ENCODE measurements around the gene TMEM26.

Gene TMEM26

GRCh38 chr10:61452655-61453641, at the start of gene TMEM26:
TSS of gene TMEM26 (minus strand) at chr10:61453381. CDS start at chr10:61453081, 300 bp downstream.
- no peak for DNase-seq

GRCh38 chr10:61500460-61500859, 47.3 kb upstream of the TMEM26 start:
- DNase-seq, result no peak

- DNase-seq, result no peak
Measured at GRCh38 chr10:61492364-61492995, 39.3 kb upstream of the TMEM26 start.

- DNase-seq, result no peak
Measured at GRCh38 chr10:61487506-61487905, 34.3 kb upstream of the TMEM26 start.

- no peak for DNase-seq
Measured at GRCh38 chr10:61486738-61487396, 33.7 kb upstream of the TMEM26 start.

- DNase-seq, result no peak
Measured at GRCh38 chr10:61486251-61486650, 33.1 kb upstream of the TMEM26 start.

GRCh38 chr10:61481597-61481996, 28.4 kb upstream of the TMEM26 start:
- no peak for DNase-seq

- no peak for DNase-seq
Measured at GRCh38 chr10:61480208-61480607, 27.0 kb upstream of the TMEM26 start.

- no peak for DNase-seq
Measured at GRCh38 chr10:61478621-61479312, 25.6 kb upstream of the TMEM26 start.

GRCh38 chr10:61477451-61477850, 24.3 kb upstream of the TMEM26 start:
- DNase-seq, result no peak

- DNase-seq, result no peak
Measured at GRCh38 chr10:61476529-61476928, 23.3 kb upstream of the TMEM26 start.

GRCh38 chr10:61475449-61475873, 22.3 kb upstream of the TMEM26 start:
- DNase-seq, result no peak

GRCh38 chr10:61472090-61472674, 19.0 kb upstream of the TMEM26 start:
- DNase-seq, result no peak

- no peak for DNase-seq
Measured at GRCh38 chr10:61471491-61471890, 18.3 kb upstream of the TMEM26 start.

GRCh38 chr10:61470740-61471139, 17.6 kb upstream of the TMEM26 start:
- DNase-seq, result no peak

GRCh38 chr10:61465901-61466632, 12.9 kb upstream of the TMEM26 start:
- no peak for DNase-seq

GRCh38 chr10:61465171-61465496, 12.0 kb upstream of the TMEM26 start:
- no peak for DNase-seq

- DNase-seq, result no peak
Measured at GRCh38 chr10:61464461-61465170, 11.4 kb upstream of the TMEM26 start.

GRCh38 chr10:61463035-61463909, 10.1 kb upstream of the TMEM26 start:
- DNase-seq, result no peak

- DNase-seq, result no peak
Measured at GRCh38 chr10:61460835-61461234, 7.7 kb upstream of the TMEM26 start.

Measured in CD4-positive, alpha-beta T cell treated with Interleukin-1 beta for 1 hour (primary cell).